Left lung (tissue), 10 donors: ENCODE results near the gene ATP10A. TPM values are rescaled to one million over a fixed set of nuclear protein-coding genes. Genes with fewer than 3 reads are reported as not detected.

Experiments used
- ATAC-seq: fragments of 200-7000 bp; cut with Tn5 transposase; one replicate; pipeline ENCODE4 v1.9.1; 2020; ENCODE audit warnings: moderate library complexity
- DNase-seq, 4 donors: peaks; one replicate each; pipeline ENCODE4 v3.0.0-alpha.2; 2013 to 2020
- H3K27ac ChIP-seq, 2 donors: fragments of 200-600 bp; sonication (generic) in 1 of 2; one replicate each; pipeline versions ENCODE4 v1.5.0 to v1.8.0; 2020 to 2021
- H3K27me3 ChIP-seq, 2 donors: fragments of 200-600 bp; sonication (generic) in 1 of 2; one replicate each; pipeline versions ENCODE4 v1.5.0 to v1.8.0; 2020 to 2021
- H3K36me3 ChIP-seq, 2 donors: fragments of 200-600 bp; sonication (generic) in 1 of 2; one replicate each; pipeline versions ENCODE4 v1.5.0 to v1.8.0; 2020 to 2021
- H3K4me1 ChIP-seq, 2 donors: fragments of 200-600 bp; one replicate each; pipeline ENCODE4 v1.8.0; 2021
- H3K4me3 ChIP-seq, 2 donors: fragments of 200-600 bp; sonication (generic) in 1 of 2; one replicate each; pipeline versions ENCODE4 v1.5.0 to v1.8.0; 2020 to 2021; ENCODE audit warnings: mild to moderate bottlenecking in 1 of 2
- H3K9me3 ChIP-seq, 2 donors: fragments of 200-600 bp; sonication (generic) in 1 of 2; one replicate each; pipeline versions ENCODE4 v1.5.0 to v1.8.0; 2020 to 2021
- CTCF ChIP-seq, 2 donors: fragments of 200-600 bp; sonication (generic) in 1 of 2; IDR thresholded peaks; one replicate each; pipeline versions ENCODE4 v1.5.0 to v1.8.0; 2021; ENCODE audit warnings: antibody characterized with exemption in 2 of 2
- intact Hi-C, 2 donors: fragments of 100-400 bp; cut with DNase I; formaldehyde crosslinking; loops; one replicate each; pipeline versions ENCODE4 v1.11.2 to v1.14.2; 2022
- polyA plus RNA-seq, 6 donors: library from polyadenylated mRNA; unstranded; fragments of 120-200 nt; gene quantifications; one replicate each; pipeline ENCODE4 v1.2.1, GENCODE V29; 2013; ENCODE audit not compliant: insufficient read length in 6 of 6
- total RNA-seq, 2 donors: library from RNA; stranded (reverse); fragmentation: NEBNext Ultra II Directional; extraction: Animal tissue kit (Norgen Biotek cat#: 25700); gene quantifications; one replicate each; pipeline ENCODE4 v1.2.1, GENCODE V29; 2021
- donor health status: DM: no; HTN: yes; CAD: no.
- donor health status: DM: no; HTN: no; CAD: no.

The ATP10A gene
- total and polyA plus RNA-seq, 8 donors = 0.70 to 46.1 (median 0.87) TPM

- Histone ChIP-seq H3K27ac (peak overlapping the region in 1 of 2 donors; percentile 68), H3K4me3 (no peak overlapping the region), H3K4me1 (peaks cover 3% of the 10 kb centered on the region in 2 donors), H3K27me3 (no peaks in the 10 kb centered on the region), H3K36me3 (no peaks in the 10 kb centered on the region), H3K9me3 (no peaks in the 10 kb centered on the region)
- no peak for ATAC-seq
- TF ChIP-seq CTCF (IDR thresholded peaks at IDR 0.05) = no peak
- no peak for DNase-seq
- intact Hi-C loops = no loop called here
These were observed 31.0 kb downstream of the ATP10A start for GRCh38 chr15:25832158-25832557.

- TF ChIP-seq CTCF (IDR thresholded peaks at IDR 0.05) = no peak
- ATAC-seq (peak; percentile 80), DNase-seq (no peak)
- Histone ChIP-seq H3K36me3 (no peaks in the 10 kb centered on the region), H3K27ac (peak overlapping the region; percentile 38 to 68), H3K27me3 (no peaks in the 10 kb centered on the region), H3K4me3 (no peak overlapping the region), H3K9me3 (no peaks in the 10 kb centered on the region), H3K4me1 (peaks cover 3% of the 10 kb centered on the region in 2 donors)
- intact Hi-C loops = no loop called here
These were observed 32.2 kb downstream of the ATP10A start for GRCh38 chr15:25830844-25831451.

GRCh38 chr15:25829073-25829472 lies 34.1 kb downstream of the ATP10A start:
- H3K4me3 ChIP-seq = no peak overlapping the region
- no peak for TF ChIP-seq CTCF (IDR thresholded peaks at IDR 0.05)
- no peak for ATAC-seq
- intact Hi-C loops = no loop called here
- H3K36me3 ChIP-seq = no peaks in the 10 kb centered on the region
- peaks cover 3 to 12% of the 10 kb centered on the region in 2 donors for H3K4me1 ChIP-seq
- no peaks in the 10 kb centered on the region for H3K9me3 ChIP-seq
- DNase-seq = no peak
- H3K27ac ChIP-seq = no peak overlapping the region
- no peaks in the 10 kb centered on the region for H3K27me3 ChIP-seq

GRCh38 chr15:25825207-25825606 lies 37.9 kb downstream of the ATP10A start:
- peak; percentile 83 for ATAC-seq
- no peak for TF ChIP-seq CTCF (IDR thresholded peaks at IDR 0.05)

GRCh38 chr15:25824618-25825017 lies 38.5 kb downstream of the ATP10A start:
- Histone ChIP-seq H3K4me3 (no peak overlapping the region), H3K4me1 (peaks cover 0 to 8% of the 10 kb centered on the region in 2 donors), H3K27ac (no peak overlapping the region), H3K27me3 (no peaks in the 10 kb centered on the region), H3K36me3 (no peaks in the 10 kb centered on the region), H3K9me3 (no peaks in the 10 kb centered on the region)
- no peak for ATAC-seq
- DNase-seq = no peak
- intact Hi-C loops = no loop called here
- TF ChIP-seq CTCF (IDR thresholded peaks at IDR 0.05) = no peak

More at GRCh38 chr15:25825207-25825606, 37.9 kb downstream of the ATP10A start:
- Histone ChIP-seq H3K4me3 (no peak overlapping the region), H3K4me1 (peaks cover 0 to 8% of the 10 kb centered on the region in 2 donors), H3K27ac (no peak overlapping the region), H3K9me3 (no peaks in the 10 kb centered on the region), H3K27me3 (no peaks in the 10 kb centered on the region), H3K36me3 (no peaks in the 10 kb centered on the region)
- no peak for DNase-seq
- intact Hi-C loops = no loop called here
